HPDE6-E6E7 (cell line): ENCODE results near the gene AGPAT3.

Source experiments
- DNase-seq: peaks from one replicate; pipeline ENCODE4 v3.0.0; 2011; ENCODE audit warnings: missing footprints; ENCODE audit errors: extremely low spot score

AGPAT3 gene

DNA sequence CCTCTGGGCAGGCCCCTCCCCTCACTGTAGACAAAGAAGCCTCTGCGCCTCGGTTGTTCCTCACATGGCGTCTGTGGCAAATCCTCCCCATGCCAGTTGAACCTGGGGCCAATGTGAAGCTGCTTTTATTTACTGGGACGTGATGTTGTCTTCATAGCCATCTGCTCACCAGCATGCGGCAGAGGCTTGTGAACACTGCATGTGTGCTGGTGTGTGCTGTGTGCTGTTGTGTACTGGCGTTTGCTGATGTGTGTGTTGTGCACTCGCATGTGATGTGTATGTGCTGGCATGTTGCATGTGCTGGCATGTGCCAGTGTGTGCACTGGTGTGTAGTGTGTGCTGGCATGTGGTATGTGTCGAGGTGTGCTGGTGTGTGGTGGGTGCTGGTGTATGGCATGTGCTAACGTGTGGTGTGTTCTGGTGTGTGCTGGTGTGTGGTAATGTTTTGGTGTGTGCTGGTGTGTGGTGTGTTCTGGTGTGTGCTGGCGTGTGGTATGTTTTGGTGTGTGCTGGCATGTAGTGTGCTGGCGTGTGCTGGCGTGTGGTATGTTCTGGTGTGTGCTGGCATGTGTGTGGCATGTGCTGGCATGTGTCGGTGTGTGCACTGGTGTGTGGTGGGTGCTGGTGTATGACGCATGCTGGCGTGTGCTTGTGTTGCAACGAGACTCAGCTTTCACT, 109.9 kb downstream of the AGPAT3 start:
- DNase-seq, result no peak

DNA sequence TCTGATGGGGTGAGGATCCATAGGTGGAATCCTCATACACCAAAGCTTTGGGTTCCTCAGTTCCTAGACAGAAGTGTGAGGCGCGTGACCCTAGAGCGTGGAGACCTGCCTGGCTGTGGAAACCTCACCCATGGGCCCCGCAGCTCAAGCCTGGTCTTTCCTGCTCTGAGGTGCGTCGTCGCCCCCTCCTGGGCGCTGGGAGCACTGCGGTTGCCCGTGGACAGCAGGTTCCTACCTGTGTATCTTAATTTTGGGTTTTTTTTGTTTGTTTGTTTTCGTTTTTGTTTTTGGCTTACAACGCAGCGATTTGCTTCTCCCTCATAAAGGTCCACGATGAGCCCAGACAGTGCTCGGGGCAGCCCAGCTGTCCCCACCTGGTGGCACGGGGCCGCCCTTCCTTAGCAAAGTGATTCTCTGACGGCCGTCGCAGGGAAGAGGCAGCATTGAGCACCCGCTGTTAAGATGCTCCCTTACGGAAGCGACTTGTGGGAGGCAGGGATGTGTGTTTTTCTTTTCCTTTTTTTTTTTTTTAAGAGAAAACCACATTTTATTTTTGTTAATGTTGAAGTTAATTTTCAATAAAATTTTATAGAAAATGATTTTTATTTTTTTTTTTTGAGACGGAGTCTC, 110.6 kb downstream of the AGPAT3 start:
- peak; percentile 73 for DNase-seq

DNA sequence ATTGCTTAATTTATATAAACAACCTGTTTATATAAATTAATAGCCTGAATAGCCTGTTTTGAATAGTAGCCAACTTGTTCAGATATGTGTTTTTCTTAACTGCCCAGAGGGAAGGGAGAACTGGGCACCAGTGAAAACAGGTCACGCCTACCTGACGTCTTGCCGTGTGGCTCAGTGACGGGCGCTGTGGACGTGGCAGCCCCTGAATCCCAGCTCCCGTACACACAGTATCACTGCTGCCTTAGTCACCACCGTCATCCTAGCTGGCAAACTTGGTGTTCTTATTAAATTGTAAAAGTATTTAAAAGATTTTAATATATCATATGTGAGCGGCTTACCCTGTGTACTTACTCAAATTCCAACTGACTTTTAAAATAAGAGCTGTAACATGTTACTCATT, 111.6 kb downstream of the AGPAT3 start:
- DNase-seq, result no peak

DNA sequence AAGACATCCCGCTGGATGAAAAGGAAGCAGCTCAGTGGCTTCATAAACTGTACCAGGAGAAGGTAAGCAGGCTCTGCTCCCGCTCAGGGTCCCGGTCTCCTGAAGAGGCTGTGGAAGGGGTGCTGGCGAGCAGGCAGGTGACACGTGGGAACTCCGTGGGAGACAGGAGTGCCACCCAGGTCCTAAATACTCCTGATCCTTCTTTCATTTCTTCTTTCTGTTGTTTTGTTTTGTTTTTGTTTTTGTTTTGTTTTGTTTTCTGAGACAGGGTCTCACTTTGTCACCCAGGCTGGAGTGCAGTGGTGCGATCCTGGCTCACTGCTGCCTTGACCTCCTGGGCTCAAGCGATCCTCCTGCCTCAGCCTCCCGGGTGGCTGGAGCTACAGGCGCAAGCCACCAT, 113.0 kb downstream of the AGPAT3 start:
- no peak for DNase-seq

DNA sequence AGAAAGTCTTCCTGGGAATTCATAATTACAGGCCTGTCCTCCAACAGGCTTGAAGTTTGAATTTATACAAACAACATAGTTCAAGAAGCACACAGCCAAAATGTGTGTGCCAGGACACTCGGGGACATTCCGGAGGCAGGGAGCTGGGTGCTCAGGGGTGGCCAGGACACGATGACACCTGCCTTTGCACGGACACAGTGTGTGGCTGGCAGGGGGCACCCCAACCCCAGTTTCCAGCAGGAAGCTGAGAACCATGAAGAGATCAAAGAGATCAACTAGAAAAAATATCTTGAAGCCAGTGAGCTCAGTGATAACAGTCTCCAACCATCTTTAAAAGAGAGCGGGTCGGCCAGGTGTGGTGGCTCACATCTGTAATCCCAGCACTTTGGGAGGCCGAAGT, 114.6 kb downstream of the AGPAT3 start:
- DNase-seq, result no peak

DNA sequence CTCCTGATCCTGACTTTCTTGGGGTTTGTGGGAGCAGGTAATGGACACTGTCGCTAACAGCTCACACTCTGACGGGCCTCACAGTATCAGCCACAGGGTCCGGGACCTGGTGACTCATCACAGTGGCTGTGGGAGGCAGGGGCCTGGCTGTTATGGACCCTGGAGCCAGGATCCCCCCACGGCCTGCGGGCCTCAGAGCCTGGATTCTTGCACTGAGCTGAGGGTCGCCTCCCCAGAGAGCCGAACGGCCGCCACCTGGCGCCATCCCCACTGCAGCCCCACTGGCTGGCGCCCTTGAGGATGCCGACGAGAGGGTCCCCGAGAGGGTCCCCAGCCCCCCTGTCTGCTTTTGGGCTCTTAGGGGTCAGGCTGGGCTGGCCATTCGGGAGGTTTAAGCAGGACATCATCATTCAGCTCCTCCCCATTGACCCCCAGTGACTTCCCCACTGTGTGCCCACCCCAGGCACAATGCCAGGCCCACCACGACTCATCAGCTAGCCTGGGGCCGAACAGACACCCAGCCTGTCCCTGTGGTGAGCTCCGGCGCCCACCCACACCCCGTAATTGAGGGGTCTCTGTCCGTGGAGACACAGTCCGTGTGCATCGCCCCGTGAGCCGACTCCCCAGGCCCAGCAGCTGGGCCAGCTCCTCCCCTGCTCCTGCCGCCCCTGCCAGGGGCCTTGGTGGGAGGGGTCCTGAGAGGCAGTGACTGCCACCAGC, 116.3 kb downstream of the AGPAT3 start:
- no peak for DNase-seq

DNA sequence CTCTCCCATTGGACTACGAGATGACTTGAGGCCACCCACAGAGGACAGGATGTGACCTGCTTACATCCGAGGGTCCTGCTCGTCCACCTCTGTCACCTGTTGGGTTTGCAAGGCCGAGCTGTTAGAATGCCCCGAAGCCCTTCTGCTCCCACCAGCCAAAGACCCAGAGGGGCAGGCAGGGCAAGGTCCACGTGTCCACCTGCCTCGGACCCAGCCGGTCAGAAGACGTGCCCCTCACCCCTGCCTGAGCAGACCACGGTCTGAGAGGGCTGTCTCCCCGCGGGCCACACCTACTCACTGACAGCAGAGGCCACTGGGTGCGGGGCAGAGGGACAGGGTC, 116.8 kb downstream of the AGPAT3 start:
- no peak for DNase-seq

DNA sequence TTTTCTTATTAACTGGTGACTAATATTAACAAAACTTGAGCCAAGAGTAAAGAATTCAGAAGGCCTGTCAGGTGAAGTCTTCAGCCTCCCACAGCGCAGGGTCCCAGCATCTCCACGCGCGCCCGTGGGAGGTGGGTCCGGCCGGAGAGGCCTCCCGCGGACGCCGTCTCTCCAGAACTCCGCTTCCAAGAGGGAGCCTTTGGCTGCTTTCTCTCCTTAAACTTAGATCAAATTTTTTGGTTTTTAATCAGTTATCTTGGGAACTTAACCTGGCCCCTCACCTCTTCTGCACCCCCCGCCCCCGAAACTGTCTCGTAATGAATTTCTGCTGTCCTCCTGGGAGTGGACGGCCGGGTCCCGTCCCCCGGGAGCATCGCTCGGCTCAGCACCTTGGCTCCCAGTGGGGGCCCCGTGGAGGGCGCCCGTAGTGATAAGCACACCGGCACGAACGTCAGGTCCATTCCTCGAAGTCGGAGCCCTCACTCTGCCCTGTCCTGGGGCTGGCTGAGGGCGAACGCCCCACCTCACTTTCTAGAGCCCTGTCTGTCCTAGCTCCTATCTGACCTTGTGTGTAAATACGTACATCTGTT, 117.6 kb downstream of the AGPAT3 start:
- DNase-seq, result no peak

DNA sequence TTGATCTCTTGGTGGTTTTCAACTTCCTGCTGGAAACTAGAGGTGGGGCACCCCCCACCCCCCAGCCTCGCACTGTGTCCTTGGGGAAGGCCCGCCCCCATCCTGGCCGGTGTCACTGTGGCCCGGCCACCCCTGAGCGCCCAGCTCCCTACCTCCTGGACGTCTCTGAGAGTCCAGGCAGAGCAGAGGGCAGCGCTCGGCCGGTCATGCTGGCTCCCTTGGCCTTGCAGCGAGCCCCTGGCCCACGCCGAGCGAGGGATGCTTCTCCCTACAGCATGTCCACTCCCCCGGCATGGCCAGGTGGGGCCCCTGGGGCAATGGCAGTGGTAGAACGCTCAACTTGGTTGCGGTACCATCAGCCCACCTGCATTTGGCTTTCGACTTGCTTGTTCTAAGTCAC, 118.4 kb downstream of the AGPAT3 start:
- DNase-seq, result no peak

DNA sequence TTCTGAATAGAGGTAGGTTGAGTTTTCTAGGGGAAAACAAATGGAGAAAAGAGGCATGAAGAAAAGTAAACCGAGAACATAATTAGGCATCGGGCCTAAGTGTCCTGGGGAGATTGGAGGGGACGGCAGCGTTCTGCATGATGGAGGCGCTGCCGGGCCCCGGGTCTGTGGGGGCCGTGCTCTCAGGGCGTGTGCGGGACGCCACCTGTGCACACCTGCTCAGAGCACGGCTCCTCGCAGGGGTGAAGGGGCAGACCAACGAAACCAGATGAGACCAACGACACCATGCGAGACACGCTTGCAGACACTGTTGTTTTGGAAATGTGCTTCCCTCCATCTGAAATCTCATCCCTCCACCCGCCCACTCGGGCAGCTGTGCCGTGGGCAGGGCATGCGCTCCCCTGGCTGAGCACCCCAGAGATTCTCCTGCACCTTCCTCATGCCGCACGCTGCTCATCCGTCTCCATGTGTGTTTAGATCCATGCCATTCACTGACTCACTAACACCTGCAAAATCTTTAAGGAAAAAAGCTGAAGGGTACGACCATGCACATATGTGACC, 118.9 kb downstream of the AGPAT3 start:
- no peak for DNase-seq

DNA sequence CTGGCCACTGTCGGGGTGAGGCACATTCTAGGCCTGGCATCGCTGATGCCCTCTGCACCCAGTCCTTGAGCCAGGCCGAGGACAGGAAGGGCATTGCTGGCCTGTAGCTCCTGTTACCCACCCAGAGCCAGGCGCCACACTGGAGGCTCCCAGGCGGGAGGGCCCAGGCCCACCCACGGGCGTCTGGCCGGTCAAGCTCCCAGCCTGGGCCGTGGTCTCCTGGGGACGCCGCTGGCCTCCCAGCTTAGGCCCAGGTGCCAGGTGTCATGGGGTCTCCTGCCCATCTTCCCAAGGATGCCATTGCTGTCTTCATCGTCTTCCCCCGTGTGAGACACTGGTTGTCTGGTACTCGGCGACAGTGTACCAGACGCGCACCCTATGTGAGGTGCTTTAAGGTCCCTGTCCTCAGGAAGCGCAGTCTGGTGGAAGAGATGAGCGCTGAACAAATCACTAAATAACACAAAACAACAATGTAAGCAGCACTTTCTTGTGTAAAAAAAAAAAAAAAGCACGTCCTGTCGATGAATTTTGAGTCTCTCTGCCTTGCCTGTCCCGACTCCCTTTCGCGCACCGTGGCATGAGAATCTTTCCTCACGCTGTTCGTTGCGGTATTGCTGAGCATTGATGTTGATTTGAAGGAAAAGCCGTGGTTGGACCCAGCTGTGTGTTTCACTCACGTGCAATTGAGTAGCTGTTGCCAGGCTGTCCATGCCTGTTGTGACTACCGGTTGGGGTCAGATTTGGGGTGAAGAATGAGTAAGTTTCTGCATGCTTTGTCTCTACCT, 120.1 kb downstream of the AGPAT3 start:
- no peak for DNase-seq

DNA sequence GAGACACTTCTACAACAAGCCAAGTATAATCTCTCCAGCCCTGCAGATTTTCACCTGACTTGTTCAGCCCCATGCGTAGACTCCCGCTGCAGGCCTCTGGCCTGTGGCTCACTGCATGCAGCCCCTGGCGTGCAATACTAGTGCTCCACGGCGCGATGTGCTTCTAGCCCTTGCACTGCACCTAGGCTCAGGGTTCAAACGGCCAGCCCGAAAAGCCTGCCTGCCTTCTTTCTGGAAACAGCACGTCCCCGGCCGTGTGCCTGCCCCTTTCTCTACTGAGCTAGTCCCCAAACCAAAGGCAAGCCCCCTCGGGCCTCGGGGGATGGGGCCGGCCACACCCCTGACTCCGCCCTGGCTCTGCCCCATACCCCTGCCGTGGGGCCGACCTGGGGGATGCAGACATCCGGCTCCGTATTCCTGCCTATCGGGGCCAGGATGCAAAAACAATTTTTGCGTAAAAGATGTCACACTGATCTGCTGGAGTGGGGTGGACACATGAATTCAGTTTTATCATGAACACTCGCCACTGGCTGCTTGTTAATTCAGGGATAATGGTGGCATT, 120.7 kb downstream of the AGPAT3 start:
- no peak for DNase-seq

DNA sequence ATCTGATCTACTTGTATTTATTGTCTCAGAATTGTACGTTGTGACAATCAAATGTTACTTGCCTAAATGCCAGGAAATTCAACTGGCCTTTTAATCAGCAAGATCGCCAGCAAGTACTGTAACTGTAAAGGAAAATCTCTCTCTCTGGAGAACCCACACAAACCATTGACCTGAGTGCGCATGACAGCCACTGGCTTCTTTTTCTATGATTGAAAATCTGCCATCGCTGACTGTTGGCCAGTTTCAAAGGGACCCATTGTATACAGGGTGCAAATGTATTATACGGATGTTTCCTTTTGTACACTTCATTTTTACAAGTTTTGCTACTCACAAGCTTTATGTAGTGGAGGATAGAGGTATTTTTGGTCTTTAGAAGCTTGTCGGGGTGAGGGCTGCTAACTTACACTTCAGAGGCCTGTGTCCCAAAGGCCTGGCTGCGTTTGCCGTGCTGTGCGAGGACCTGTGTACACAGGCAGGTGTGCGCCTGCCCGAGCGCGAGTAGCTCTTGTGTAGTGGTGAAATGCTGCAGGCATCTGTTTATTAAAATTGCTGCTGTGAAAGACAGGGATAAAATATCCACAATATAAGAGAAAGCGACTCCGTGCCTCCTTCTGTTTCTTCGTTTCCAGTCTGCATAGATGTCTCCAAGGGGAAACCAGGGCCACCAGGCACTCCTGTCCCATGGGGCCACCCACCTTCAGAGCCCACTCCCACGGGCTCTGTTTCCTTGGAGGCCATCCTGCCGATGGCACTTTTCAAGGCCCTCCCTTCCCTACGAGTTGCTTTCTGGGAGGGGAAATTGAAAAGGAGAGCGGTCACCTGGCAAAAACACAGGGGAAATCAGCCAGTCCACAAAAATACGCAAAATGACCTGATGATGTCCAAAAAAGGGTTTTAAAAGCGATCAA, 121.8 kb downstream of the AGPAT3 start:
- no peak for DNase-seq

DNA sequence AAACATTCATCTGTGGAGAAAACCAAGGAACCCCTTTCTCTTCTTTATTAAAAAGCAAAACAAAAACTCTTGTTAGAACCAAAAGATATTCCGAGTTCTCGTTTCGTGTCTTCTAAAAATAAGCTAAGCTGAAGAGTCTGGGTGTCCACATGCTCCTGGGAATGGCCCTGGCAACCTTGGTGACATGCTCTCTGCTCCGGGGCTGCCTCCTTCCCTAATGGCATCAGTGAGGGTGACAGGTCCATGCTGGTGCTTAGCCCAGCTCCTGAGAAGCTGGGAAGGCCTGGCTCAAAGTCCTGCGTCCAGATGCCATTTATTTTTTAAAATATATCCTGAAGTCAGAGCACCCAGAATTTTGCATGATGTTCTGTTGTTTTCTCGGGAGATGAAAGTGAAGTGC, 122.5 kb downstream of the AGPAT3 start:
- no peak for DNase-seq

DNA sequence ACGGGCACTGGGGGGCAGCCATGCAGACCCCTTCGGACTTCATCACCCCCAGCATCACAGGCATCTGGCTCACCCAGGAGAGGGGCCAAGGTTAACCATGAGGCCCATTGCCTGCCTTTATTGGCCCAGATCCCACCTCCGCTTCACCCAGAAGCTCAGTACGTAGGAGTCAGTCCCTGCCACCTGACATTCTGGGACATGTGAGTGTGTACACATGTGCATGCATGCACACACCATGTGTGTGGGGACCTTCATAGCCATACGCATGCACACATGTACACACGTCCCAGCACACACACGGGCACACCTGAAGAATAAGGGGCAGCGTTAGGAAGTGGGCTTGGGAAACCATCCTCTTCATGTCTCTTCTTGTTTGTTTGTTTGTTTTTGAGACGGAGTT, 123.0 kb downstream of the AGPAT3 start:
- no peak for DNase-seq

DNA sequence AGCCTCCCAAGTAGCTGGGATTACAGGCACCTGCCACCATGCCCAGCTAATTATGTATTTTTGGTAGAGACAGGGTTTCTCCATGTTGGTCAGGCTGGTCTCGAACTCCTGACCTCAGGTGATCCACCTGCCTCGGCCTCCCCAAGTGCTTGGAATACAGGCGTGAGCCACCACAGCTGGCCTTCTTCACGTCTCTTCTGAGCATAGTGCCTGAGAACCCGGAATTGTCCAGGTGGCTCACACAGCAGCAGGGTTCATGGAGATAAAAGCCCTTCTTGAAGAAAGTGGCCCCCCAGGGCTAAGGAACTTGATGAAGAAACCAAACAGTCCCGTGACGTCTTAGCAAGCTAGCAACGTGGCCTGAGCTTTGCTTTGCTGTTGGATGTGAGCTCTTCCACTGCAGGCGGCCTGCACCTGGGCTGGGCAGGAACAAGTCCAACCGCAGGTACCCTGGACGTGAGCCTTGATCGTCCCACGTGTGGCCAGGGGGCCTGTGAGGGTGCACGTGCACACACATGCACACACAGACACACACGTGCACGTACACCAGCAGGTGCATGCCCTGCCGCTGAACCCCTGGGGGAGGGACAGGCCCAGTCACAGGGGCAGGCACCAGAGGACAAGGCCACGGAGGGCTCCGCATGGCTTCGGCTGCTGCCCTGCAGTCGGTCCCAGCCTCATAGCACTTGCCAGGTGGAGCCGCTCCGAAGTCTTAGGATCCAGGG, 123.6 kb downstream of the AGPAT3 start:
- no peak for DNase-seq

DNA sequence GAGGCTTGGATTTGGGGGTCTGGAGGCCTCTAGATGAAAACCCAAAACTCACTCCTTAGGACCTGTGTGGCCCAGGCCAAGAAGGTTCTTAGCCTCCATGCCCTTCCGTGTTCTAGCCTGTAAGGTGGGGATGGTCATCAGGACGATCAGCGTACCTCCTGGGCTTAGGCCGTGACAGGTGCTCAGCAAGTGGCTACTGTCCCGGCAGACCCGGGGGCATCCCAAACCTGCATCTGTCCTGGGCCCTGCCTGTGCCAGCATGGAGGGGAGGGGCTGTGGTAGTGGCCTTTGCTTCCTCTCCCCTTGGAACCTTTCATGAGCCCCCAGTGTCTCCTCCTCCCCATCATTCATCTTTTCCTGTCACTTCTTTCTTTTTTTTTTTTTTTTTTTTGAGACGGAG, 124.4 kb downstream of the AGPAT3 start:
- DNase-seq, result no peak

DNA sequence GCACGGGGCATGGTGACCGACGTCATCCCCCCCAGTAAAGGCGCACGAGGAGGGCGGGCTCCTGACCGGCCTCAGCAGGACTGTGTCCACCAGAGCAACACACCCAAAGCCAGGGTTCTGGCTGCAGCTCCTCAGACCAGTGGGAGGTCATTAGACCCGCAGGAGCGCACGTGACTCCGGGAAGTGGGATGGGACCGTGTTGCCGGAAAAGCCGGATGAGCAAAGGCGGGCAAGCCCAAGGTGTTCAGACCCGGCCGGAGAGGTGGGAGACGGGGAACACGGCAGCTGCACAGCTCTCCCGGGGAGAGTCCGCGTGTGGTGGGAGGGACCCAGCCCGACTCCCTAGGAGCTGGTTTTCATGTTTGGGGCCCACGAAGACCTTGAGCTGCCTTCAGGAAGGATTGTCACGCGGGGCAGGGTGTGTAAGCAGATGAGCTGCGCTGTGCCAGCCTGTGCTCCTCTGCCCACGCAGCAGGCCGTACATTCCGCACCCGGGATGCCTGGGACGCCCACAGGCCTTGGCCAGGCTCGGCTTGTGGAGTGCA, 126.5 kb downstream of the AGPAT3 start:
- DNase-seq, result no peak

DNA sequence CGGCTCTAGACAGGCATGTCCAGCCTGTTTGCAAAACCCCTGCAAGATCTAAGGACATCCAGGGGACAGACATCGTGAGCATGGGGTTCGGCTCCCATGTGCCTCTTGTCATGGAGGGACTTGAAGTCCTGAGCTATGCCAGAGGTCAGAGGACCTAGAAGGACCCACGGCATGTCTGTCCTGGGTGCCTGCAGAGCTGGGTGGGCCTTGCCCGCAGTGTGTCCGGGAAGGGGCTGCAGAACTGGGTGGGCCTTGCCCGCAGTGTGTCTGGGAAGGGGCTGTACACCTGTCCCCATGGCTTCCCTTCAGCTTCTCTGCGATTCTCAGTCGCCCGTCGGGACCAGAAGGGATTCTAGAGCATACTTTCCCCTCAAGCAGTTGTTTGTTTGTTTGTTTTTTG, 127.1 kb downstream of the AGPAT3 start:
- no peak for DNase-seq
